HG03520 (cell line): ENCODE results near the gene PRKN.

ENCODE experiments used
- ATAC-seq: cut with Tn5 transposase; IDR thresholded peaks from one replicate; pipeline ENCODE4 v1.9.1; 2021; ENCODE audit warnings: mild to moderate bottlenecking, moderate library complexity; ENCODE audit not compliant: unreplicated experiment

PRKN gene

GRCh38 chr6:161647234-161647633 is 1080.3 kb downstream of the PRKN start:
- no peak for ATAC-seq

GRCh38 chr6:161644521-161644920 is 1083.0 kb downstream of the PRKN start:
- ATAC-seq = no peak

- no peak for ATAC-seq
Measured at GRCh38 chr6:161641175-161641574, 1086.4 kb downstream of the PRKN start.

DNA sequence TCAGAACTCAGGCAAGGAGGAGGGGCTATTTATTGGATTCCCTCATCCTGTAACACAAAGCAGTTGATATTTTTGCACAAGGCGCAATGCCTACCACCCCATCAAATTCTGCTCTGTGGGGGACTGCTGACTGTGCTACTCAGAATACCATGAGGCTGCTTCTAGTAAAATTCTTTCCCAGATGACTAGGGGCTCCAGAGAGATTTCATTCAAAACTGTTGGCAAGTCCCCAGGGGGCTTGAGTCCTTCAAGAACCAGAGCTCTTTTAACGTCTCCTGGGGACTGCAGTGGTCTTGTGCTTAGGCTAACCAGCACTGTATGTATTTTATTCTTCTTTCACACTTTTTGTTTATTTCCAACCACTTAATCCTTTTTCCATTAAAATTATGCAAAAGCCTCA is 1087.8 kb downstream of the PRKN start:
- no peak for ATAC-seq

- ATAC-seq = no peak
Measured at GRCh38 chr6:161637658-161638057, 1089.9 kb downstream of the PRKN start.

GRCh38 chr6:161636882-161637430 is 1090.6 kb downstream of the PRKN start:
- no peak for ATAC-seq

- ATAC-seq = no peak
Measured at GRCh38 chr6:161635975-161636374, 1091.6 kb downstream of the PRKN start.

- ATAC-seq = no peak
Measured at GRCh38 chr6:161634916-161635315, 1092.7 kb downstream of the PRKN start.

- no peak for ATAC-seq
Measured at GRCh38 chr6:161631676-161632194, 1095.8 kb downstream of the PRKN start.

DNA sequence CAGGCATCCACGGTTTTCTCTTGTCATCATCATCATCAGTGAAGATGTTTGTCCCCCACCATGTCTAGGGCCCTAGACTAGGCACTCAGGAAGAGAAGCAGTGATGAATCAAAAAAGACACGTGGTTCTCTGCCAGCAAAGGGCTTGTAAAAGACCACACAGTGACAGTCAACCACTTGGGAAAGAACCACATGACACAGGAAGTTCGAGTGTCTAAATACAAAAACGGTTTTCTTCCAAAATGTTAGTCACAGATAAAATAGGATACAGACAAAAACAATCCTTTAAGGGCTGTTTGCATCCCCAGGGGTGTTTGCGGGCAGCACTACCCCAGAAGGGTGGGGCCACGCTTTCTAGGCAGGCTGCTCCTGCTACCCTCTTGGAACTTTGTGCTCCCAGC is 1096.9 kb downstream of the PRKN start:
- ATAC-seq = no peak

DNA sequence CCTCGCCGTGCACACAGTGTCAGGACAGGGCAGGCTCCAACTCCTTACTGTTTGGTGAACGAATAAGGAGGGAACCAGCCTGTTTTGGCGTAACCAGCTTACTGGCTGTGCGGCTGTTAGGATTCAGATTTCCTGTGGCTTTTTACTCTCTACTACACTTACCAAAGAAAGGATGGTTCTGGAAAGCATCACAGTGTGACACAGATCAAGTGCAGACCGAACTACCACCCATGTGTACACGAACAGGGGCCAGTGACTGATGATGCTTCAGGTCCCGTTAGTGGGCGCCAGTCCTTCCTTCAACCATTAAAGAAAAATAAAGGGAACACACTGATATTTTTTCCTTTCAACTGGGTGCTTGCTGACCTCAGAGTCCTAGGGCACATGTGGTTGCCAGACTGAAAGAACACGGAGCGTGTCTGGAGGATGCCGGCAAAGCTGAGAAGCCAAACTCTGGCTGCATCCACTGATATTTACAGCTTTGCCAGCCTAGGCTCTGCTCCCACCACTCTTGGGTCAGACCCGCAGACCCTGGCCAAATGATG is 1101.4 kb downstream of the PRKN start:
- ATAC-seq = no peak

GRCh38 chr6:161624111-161624510 is 1103.5 kb downstream of the PRKN start:
- no peak for ATAC-seq

DNA sequence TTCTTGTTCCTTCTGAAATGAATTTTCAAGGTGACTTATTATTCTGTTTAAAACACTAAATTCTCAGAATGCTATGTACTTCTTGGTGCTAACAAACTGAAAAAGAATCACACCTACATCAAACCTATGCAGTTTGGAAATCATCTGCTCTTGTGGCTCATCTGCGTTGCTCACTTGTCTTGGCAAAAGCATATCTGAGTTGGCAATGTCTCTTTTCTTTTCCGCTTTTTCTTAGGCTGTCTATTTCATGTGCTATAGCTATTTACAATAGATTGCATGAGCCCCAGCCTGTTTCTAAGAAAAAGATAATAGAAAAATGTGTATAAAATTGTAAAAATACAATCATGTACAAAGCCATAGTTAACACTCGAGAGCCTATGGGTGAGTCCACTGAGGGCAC is 1104.8 kb downstream of the PRKN start:
- no peak for ATAC-seq

DNA sequence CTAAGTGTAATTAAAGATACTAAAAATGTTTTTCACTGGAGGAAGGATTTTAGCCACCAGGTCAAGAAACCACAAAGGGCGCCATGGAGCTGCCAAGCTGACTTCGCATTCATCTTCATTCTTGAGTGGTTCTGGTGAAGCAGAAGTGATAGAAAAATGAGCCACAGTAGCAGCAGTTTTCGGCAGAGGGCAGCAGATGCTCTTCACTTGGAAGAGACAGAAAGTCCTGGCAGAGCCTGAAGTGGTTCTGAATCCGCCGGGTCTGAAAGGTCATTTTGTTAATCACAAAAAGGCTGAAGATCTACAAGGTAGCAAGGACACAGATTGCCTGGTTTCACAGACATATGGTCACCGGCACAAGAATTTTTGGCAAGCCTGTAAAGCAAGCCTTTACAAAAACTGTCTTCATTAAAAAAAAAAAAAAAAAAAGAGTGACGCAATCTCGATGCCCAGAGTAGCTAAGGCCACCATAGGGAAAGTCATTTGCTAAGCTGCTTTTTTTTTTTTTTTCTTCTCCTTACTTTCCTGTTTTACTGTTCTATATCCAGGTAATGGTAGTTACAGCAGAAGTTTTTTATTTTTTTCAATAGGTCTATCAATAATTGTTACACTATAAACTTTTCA is 1108.6 kb downstream of the PRKN start:
- ATAC-seq = no peak

DNA sequence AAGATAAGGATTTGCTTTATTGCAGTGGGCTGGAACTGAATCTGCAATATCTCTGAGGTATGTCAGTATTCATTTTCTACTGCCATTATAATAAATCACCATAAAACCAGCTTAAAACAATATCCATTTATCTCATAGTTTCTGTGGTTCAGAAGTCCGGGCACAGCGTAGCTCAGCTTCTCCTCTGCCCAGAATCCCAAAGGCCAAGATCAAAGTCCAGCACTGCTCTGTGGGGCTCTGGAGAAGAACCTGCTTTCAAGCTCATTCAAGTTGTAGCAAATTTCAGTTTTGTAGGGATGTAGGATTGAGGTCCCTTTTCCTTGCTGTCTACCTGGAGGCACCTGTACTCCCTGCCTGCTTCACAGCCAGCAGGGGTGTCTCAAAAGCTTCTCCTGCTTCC is 1113.9 kb downstream of the PRKN start:
- ATAC-seq = no peak

- ATAC-seq = no peak
Measured at GRCh38 chr6:161608771-161609170, 1118.8 kb downstream of the PRKN start.

- ATAC-seq = no peak
Measured at GRCh38 chr6:161607696-161608297, 1119.8 kb downstream of the PRKN start.

DNA sequence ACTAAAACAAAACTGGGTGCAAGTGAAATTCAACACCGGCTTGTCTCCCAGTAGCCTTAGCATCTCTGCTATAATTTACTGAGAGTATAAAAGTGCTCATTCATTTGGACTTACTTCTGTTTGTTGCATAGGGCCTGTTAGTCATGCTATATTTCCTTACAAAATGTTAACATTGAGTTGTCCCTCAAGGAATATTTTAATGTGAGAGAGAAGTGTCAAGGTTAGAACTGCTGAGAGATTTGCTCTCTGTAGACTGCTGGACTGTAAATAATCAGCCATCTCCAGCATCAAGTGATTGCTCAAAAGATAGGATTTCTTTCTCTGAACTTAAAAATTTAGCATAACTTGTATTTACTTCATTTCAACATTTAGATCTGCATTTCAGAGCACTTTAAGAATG is 1125.2 kb downstream of the PRKN start:
- no peak for ATAC-seq

GRCh38 chr6:161598896-161599295 is 1128.7 kb downstream of the PRKN start:
- ATAC-seq = no peak

DNA sequence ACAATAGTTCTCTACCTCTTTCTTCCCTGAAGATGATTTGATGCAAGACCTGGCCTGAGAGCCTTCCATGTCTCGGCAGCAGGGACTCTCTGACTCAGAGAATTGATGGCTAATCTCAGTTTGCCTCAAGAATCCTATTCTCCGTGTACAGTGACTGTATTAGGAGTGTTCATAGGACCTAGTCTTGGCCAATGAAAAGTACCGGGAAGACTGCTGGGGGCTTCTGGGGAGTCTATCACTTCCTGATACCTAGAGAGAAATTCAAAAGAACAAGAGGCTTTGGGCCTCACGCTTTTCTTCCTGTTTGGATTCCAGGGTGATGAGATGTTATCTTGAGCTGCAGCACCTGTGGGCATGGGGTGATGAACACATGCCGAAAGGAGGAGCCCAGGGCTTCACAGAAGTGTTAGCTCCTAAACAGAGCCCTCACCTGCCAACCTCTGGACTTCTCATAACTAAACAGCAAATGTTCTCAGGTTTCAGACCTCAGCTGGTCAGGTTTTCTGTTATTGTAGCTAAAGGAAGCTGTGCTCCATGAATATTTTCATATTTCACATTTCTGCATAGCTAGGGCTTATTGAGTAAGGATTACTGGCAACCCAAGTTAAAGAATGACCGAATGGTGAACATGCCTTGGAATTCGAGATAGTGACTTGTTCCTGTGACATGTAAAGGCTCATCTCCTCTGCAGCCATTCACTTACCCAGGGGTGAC is 1130.6 kb downstream of the PRKN start:
- ATAC-seq = no peak

GRCh38 chr6:161594412-161594811 is 1133.2 kb downstream of the PRKN start:
- ATAC-seq = no peak
